K562 (cell line): ENCODE data around the gene MYO3B. TPM values are rescaled to one million over a fixed set of nuclear protein-coding genes. Genes with fewer than 3 reads are reported as not detected.

Experiments used
- ATAC-seq: fragments of 200-7000 bp; cut with Tn5 transposase; 3 replicates; pipeline ENCODE4 v1.9.1; 2020; ENCODE audit warnings: moderate library complexity
- BruUV-seq: library from RNA; stranded (reverse); fragments of 400-500 nt; replicated peaks from 2 replicates; lab custom pipeline; 2021; lab: Mats Ljungman, UMichigan
- CTCF ChIA-PET: fragments of 300-600 bp; formaldehyde crosslinking; extraction: SDS; loops from one replicate; lab custom pipeline; 2021; ENCODE audit warnings: low intra/inter-chr PET ratio; lab: Yijun Ruan, JAX
- POLR2A ChIA-PET: fragments of 300-600, 350-650 bp; sonication (Branson Sonifier 250); formaldehyde crosslinking; extraction: SDS; loops from one replicate; lab custom pipeline; 2021; ENCODE audit warnings: antibody characterized with exemption, inconsistent platforms; lab: Yijun Ruan, JAX
- DNase-seq, 4 experiments: peaks; one replicate each; pipeline versions ENCODE4 v3.0.0 to v3.0.0-alpha.2; 2011 to 2018; ENCODE audit warnings: low spot score in 3 of 4, mixed read lengths in 3 of 4; ENCODE audit errors: extremely low read depth in 1 of 4
- FAIRE-seq: peaks from 2 replicates; lab custom pipeline; 2011; peaks lifted over from hg19 to GRCh38; lab: Jason Lieb, UNC
- H2AFZ ChIP-seq: 2 replicates; pipeline ENCODE4 v1.6.0; 2011; ENCODE audit warnings: low read depth, low read length, control low read depth, inconsistent platforms
- H3K27ac ChIP-seq: fragments of 200-600 bp; 3 replicates; pipeline ENCODE4 v1.8.0; 2011; ENCODE audit warnings: low read depth, mild to moderate bottlenecking, control low read depth, inconsistent platforms, low read length, moderate library complexity, mixed read lengths; ENCODE audit errors: extremely low read depth
- H3K27me3 ChIP-seq, 2 experiments: fragments of 300-600 bp in 1 of 2; 2 replicates in 1 of 2; 3 replicates in 1 of 2; pipeline versions ENCODE4 v1.6.0 to v1.8.0; 2011; ENCODE audit warnings: inconsistent platforms in 2 of 2, low read length in 2 of 2, mild to moderate bottlenecking in 1 of 2, mixed read lengths in 1 of 2, moderate library complexity in 1 of 2; ENCODE audit not compliant: control insufficient read depth in 2 of 2, insufficient read depth in 2 of 2
- H3K36me3 ChIP-seq: fragments of 300-600 bp; 3 replicates; pipeline ENCODE4 v1.8.0; 2011; ENCODE audit warnings: mild to moderate bottlenecking, low read length, inconsistent platforms; ENCODE audit not compliant: control insufficient read depth, insufficient read depth
- H3K4me1 ChIP-seq, 2 experiments: fragments of 200-600 bp in 1 of 2; replicated peaks in 1 of 2; 2 replicates in 1 of 2; 3 replicates in 1 of 2; pipeline versions ENCODE4 v1.5.1 to v1.8.0; 2011; ENCODE audit warnings: inconsistent platforms in 2 of 2, low read length in 2 of 2, mild to moderate bottlenecking in 1 of 2, mixed read lengths in 1 of 2, moderate library complexity in 1 of 2; ENCODE audit not compliant: control insufficient read depth in 2 of 2, insufficient read depth in 2 of 2
- H3K4me2 ChIP-seq: 2 replicates; pipeline ENCODE4 v1.6.1; 2011; ENCODE audit warnings: low read length, control low read depth, inconsistent platforms, mixed read lengths; ENCODE audit not compliant: insufficient read depth
- H3K4me3 ChIP-seq: fragments of 200-600 bp; sonication (generic), shearing (Covaris generic); 2 replicates; pipeline ENCODE4 v1.5.1; 2016; ENCODE audit warnings: control low read depth, inconsistent platforms
- H3K79me2 ChIP-seq: fragments of 200-600 bp; 3 replicates; pipeline ENCODE4 v1.8.0; 2011; ENCODE audit warnings: low read length, inconsistent platforms; ENCODE audit not compliant: control insufficient read depth, insufficient read depth
- H3K9ac ChIP-seq, 2 experiments: 2 replicates each; pipeline versions ENCODE4 v1.6.0 to v1.6.1; 2011; ENCODE audit warnings: low read depth in 2 of 2, low read length in 2 of 2, control low read depth in 1 of 2, inconsistent platforms in 1 of 2, mild to moderate bottlenecking in 1 of 2, mixed read lengths in 1 of 2; ENCODE audit not compliant: insufficient read depth in 1 of 2
- H3K9me1 ChIP-seq: one replicate; pipeline ENCODE4 v1.6.0; 2011; ENCODE audit warnings: inconsistent platforms, mild to moderate bottlenecking, low read length, moderate library complexity; ENCODE audit not compliant: control insufficient read depth, insufficient read depth
- H3K9me3 ChIP-seq: replicated peaks from 2 replicates; pipeline ENCODE4 v1.5.1; 2011; ENCODE audit warnings: low read depth, low read length, inconsistent platforms; ENCODE audit not compliant: control insufficient read depth, insufficient read depth
- H4K20me1 ChIP-seq: replicated peaks from 2 replicates; pipeline ENCODE4 v1.6.1; 2011; ENCODE audit warnings: low read length, inconsistent platforms, mixed read lengths; ENCODE audit not compliant: control insufficient read depth, insufficient read depth
- CBFA2T3 ChIP-seq: fragments of 450-650 bp; IDR thresholded peaks from 2 replicates; pipeline ENCODE4 v1.6.1; 2017
- CXXC5 ChIP-seq: fragments of 250-450 bp; sonication (Bioruptor Pico); IDR thresholded peaks from 2 replicates; pipeline ENCODE4 v1.8.0; 2022; ENCODE audit warnings: inconsistent platforms, mild to moderate bottlenecking, moderate library complexity
- DMBX1 ChIP-seq: fragments of 250-450 bp; sonication (Bioruptor Pico); IDR thresholded peaks from 2 replicates; pipeline ENCODE4 v1.8.0; 2022; ENCODE audit warnings: inconsistent platforms, mild to moderate bottlenecking, moderate library complexity, borderline replicate concordance
- EP400 ChIP-seq: fragments of 450-650 bp; IDR thresholded peaks from 2 replicates; pipeline ENCODE4 v1.6.1; 2017; ENCODE audit warnings: antibody characterized with exemption, mild to moderate bottlenecking, moderate library complexity
- HDAC8 ChIP-seq: fragments of 450-650 bp; IDR thresholded peaks from 2 replicates; pipeline ENCODE4 v1.6.1; 2016; ENCODE audit warnings: mild to moderate bottlenecking, missing genetic modification characterization, moderate library complexity, missing compliant biosample characterization
- JUN ChIP-seq, 2 experiments: sonication (generic) in 1 of 2; formaldehyde crosslinking in 1 of 2; IDR thresholded peaks; 2 replicates each; pipeline versions ENCODE4 v1.6.1 to v1.8.0; 2012 to 2022; ENCODE audit warnings: borderline replicate concordance in 2 of 2, mild to moderate bottlenecking in 2 of 2, improper control_type of control experiment in 1 of 2, low read depth in 1 of 2, low read length in 1 of 2, missing genetic modification reagents in 1 of 2
- KLF1 ChIP-seq: fragments of 450-650 bp; IDR thresholded peaks from 2 replicates; pipeline ENCODE4 v1.6.1; 2016; ENCODE audit warnings: missing genetic modification characterization, missing compliant biosample characterization
- NR4A1 ChIP-seq, 2 experiments: fragments of 250-450 bp in 1 of 2; fragments of 450-650 bp in 1 of 2; sonication (Bioruptor Pico) in 1 of 2; IDR thresholded peaks; 2 replicates each; pipeline versions ENCODE4 v1.4.0 to v1.6.1; 2016 to 2020; ENCODE audit warnings: mild to moderate bottlenecking in 2 of 2, missing compliant biosample characterization in 1 of 2, missing genetic modification characterization in 1 of 2, moderate library complexity in 1 of 2
- TRIM28 ChIP-seq: fragments of 450-650 bp; IDR thresholded peaks from 2 replicates; pipeline ENCODE4 v1.6.1; 2017
- ZNF583 ChIP-seq: fragments of 250-450 bp; sonication (Bioruptor Pico); IDR thresholded peaks from 2 replicates; pipeline ENCODE4 v1.4.0; 2020
- ZNF830 ChIP-seq: fragments of 250-450 bp; sonication (Bioruptor Pico); IDR thresholded peaks from 2 replicates; pipeline ENCODE4 v1.5.0; 2021; ENCODE audit warnings: mild to moderate bottlenecking
- WGBS: fragments of 100-300 bp; shearing (Covaris generic); methylation state at CpG from one replicate; pipeline ENCODE4 v1.1.6; 2016; ENCODE audit warnings: low coverage, mixed read lengths; ENCODE audit not compliant: insufficient coverage; ENCODE audit errors: missing lambda C conversion rate; 5-methylcytosine and 5-hydroxymethylcytosine counted together
- in situ Hi-C: fragments of 300-500 bp; cut with MboI; formaldehyde crosslinking; loops from 4 replicates; pipeline ENCODE4 v1.15.0; 2018; ENCODE audit warnings: inconsistent platforms, mixed read lengths
- intact Hi-C: fragments of 100-400 bp; cut with micrococcal nuclease; formaldehyde crosslinking; loops from 2 replicates; pipeline ENCODE4 v1.14.2; 2022
- polyA plus RNA-seq, 8 experiments: library from polyadenylated mRNA; depleted of rRNA in 4 of 8; stranded (reverse) in 5 of 8; unstranded in 3 of 8; fragments of >200 nt; fragmentation: Nextera tagmentation in 2 of 8; fragmentation: Illumina TruSeq in 1 of 8; extraction: Ambion mirVana in 2 of 8; extraction: Trizol in 1 of 8; gene quantifications; 2 replicates each; pipeline versions ENCODE4 v1.2.1 to v1.2.3, GENCODE V29; 2011 to 2014; ENCODE audit warnings: inconsistent platforms in 1 of 8, missing spikeins in 1 of 8
- total RNA-seq, 7 experiments: library from RNA; depleted of rRNA in 6 of 7; stranded (reverse); fragments of >200 nt in 6 of 7; fragmentation: Illumina TruSeq in 2 of 7; extraction: Trizol in 2 of 7; gene quantifications; 2 replicates each; pipeline versions ENCODE4 v1.2.1 to v1.2.3, GENCODE V29; 2011 to 2021; ENCODE audit warnings: low replicate concordance in 1 of 7
- TF ChIP-seq, protein P1 (sequence below), 2 experiments: fragments of 250-450 bp in 1 of 2; fragments of 450-650 bp in 1 of 2; sonication (Bioruptor Pico) in 1 of 2; IDR thresholded peaks; 2 replicates each; pipeline versions ENCODE4 v1.6.1 to v1.8.0; 2016 to 2021; ENCODE audit warnings: mild to moderate bottlenecking in 2 of 2, moderate library complexity in 2 of 2, missing compliant biosample characterization in 1 of 2, missing genetic modification characterization in 1 of 2
- TF ChIP-seq, protein P2 (sequence below), 2 experiments: fragments of 450-650 bp; IDR thresholded peaks; 2 replicates each; pipeline ENCODE4 v1.6.1; 2016; ENCODE audit warnings: mild to moderate bottlenecking in 2 of 2, borderline replicate concordance in 1 of 2, low read depth in 1 of 2, moderate library complexity in 1 of 2

The MYO3B gene
- total and polyA plus RNA-seq, 9 of the 15 experiments (the other 6 are each of a cell fraction or from before 2014, with no cell fraction given), result 2.7 to 6.5 (median 3.6) TPM

DNA sequence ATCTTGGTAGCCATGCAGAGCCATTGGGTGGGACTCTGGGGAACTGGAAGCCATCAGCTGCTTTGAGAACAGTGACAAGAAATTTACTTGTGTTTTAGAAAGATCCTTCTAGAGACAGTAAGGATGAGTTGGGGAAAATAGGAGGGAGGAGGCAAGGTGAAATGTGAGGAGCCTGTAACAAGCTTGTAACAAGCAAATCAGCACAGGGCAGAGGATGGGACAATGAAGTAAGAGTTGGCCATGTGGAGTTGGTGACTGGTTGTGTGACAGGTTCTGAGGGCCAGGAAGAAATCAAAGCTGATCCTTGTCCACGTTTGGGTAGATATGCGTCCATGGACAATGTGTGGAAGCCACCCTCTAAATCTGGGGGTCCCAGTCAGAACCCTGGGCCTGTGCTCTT lies 84.4 kb downstream of the MYO3B start:
- Histone ChIP-seq H3K27me3 (no peaks in the 10 kb centered on the region), H3K9me1 (no peaks in the 10 kb centered on the region), H4K20me1 (no peaks in the 10 kb centered on the region), H3K4me1 (peaks cover 26 to 48% of the 10 kb centered on the region in 2 experiments), H2AFZ (no peak overlapping the region), H3K27ac (no peak overlapping the region), H3K4me2 (no peak overlapping the region), H3K79me2 (no peaks in the 10 kb centered on the region), H3K9me3 (no peaks in the 10 kb centered on the region; the same call in 1 of the 2 replicates), H3K36me3 (no peaks in the 10 kb centered on the region), H3K4me3 (no peak overlapping the region), H3K9ac (no peak overlapping the region)
- ATAC-seq (no peak), DNase-seq (no peak), FAIRE-seq (no peak)
- ChIA-PET CTCF (no interaction called here), POLR2A (interaction anchor here (0.6 to 2.1 kb wide), 4 partner anchors 9 to 667 kb away, joined by 3 to 7 read pairs (median 4); no protein-coding TSS in a partner anchor)
- WGBS, result 83% methylated on average over 2 of the region's 2 CpGs
- BruUV-seq, result no TSS peak
- in situ Hi-C loops (no loop called here), intact Hi-C loops (no loop called here)
- TF ChIP-seq, protein P1, sequence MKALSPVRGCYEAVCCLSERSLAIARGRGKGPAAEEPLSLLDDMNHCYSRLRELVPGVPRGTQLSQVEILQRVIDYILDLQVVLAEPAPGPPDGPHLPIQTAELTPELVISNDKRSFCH (CRISPR knock-in tag; IDR thresholded peaks at IDR 0.05), result no peak
- TF ChIP-seq, protein P1 (tag; IDR thresholded peaks at IDR 0.05), result peak; percentile 65
- TF ChIP-seq, protein P2, sequence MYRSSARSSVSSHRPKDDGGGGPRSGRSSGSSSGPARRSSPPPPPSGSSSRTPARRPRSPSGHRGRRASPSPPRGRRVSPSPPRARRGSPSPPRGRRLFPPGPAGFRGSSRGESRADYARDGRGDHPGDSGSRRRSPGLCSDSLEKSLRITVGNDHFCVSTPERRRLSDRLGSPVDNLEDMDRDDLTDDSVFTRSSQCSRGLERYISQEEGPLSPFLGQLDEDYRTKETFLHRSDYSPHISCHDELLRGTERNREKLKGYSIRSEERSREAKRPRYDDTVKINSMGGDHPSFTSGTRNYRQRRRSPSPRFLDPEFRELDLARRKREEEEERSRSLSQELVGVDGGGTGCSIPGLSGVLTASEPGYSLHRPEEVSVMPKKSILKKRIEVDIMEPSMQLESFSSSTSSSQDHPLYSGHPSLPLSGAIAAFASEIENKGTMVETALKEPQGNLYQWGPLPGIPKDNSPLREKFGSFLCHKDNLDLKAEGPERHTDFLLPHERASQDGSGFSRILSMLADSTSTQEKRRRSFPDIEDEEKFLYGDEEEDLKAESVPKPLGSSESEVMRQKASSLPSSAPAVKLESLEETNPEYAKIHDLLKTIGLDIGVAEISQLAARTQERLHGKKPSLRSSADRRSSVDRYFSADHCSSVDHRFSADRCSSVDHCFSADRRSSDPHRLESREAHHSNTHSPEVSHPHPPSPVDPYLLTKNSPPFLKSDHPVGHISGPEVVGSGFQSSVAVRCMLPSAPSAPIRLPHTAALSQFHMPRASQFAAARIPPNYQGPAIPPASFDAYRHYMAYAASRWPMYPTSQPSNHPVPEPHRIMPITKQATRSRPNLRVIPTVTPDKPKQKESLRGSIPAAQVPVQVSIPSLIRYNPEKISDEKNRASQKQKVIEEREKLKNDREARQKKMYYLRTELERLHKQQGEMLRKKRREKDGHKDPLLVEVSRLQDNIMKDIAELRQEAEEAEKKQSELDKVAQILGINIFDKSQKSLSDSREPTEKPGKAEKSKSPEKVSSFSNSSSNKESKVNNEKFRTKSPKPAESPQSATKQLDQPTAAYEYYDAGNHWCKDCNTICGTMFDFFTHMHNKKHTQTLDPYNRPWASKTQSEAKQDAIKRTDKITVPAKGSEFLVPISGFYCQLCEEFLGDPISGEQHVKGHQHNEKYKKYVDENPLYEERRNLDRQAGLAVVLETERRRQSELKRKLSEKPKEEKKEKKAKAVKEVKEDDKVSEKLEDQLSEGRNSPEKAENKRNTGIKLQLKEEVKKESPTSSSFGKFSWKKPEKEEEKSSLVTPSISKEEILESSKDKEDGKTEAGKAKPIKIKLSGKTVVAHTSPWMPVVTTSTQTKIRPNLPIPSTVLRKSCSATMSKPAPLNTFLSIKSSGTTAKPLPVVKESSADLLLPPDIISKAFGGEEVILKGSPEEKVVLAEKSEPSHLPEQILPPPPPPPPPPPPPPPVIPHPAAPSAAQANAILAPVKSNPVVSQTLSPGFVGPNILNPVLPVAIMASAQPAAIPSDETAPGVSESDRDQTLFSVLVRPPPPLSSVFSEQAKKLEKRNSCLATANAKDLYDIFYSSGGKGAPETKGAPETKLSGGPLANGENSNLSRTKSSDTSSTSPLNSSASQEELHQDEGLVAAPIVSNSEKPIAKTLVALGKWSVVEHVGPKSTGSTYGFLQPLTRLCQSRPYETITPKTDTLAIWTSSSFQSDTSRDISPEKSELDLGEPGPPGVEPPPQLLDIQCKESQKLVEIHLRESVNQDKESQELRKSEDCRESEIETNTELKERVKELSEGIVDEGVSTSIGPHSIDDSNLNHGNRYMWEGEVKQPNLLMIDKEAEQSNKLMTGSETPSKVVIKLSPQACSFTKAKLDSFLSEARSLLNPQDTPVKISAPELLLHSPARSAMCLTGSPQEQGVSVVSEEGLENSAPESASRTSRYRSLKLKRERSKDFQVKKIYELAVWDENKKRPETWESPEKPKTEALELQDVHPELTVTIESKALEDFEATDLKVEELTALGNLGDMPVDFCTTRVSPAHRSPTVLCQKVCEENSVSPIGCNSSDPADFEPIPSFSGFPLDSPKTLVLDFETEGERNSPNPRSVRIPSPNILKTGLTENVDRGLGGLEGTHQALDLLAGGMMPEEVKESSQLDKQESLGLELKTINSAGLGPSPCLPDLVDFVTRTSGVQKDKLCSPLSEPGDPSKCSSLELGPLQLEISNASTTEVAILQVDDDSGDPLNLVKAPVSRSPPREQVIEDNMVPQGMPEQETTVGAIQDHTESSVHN (IDR thresholded peaks at IDR 0.05; ENCODE audit: borderline replicate concordance in 1 of 2, low read depth in 1 of 2), result no peak
- no peak for TF ChIP-seq EP400
- peak; percentile 31; the same call in 1 of the 2 replicates for TF ChIP-seq ZNF830 (CRISPR knock-in tag)
- 0 out of 2 replicates have a peak, but pooled peaks have one; percentile 62 for TF ChIP-seq DMBX1 (CRISPR knock-in tag)
- TF ChIP-seq NR4A1 (CRISPR knock-in tag; IDR thresholded peaks at IDR 0.05), result no peak
- peak; percentile 72; the same call in 1 of the 2 replicates for TF ChIP-seq NR4A1 (tag; IDR thresholded peaks at IDR 0.05)
- no peak for TF ChIP-seq TRIM28
- 0 out of 2 replicates have a peak, but pooled peaks have one; percentile 3 for TF ChIP-seq CBFA2T3
- 0 out of 2 replicates have a peak, but pooled peaks have one; percentile 59 for TF ChIP-seq ZNF583
- TF ChIP-seq JUN (IDR thresholded peaks at IDR 0.05; ENCODE audit: borderline replicate concordance, low read depth, low read length), result no peak
- TF ChIP-seq JUN (CRISPR knock-in tag; IDR thresholded peaks at IDR 0.05; ENCODE audit: borderline replicate concordance), result 0 out of 2 replicates have a peak, but pooled peaks have one; percentile 20
- 0 out of 2 replicates have a peak, but pooled peaks have one; percentile 4 for TF ChIP-seq CXXC5 (CRISPR knock-in tag)
- TF ChIP-seq KLF1, result 0 out of 2 replicates have a peak, but pooled peaks have one; percentile 19
- peak; percentile 54; the same call in 1 of the 2 replicates for TF ChIP-seq HDAC8 (tag)
